ENCODE results near the gene FBXO47. TPM values are rescaled to one million over a fixed set of nuclear protein-coding genes. Genes with fewer than 3 reads are reported as not detected.

Gene FBXO47
- polyA plus RNA-seq, 3 donors: not detected

GRCh38 chr17:38920374-38921291, 46.6 kb downstream of the FBXO47 start:
- intact Hi-C loops (cut with micrococcal nuclease): no loop called here
- peaks cover 50 to 57% of the 10 kb centered on the region in 2 donors for H3K36me3 ChIP-seq (replicated peaks in 1 of 2; ENCODE audit: control insufficient read depth in 1 of 2, insufficient read depth in 2 of 2, low read length in 2 of 2)

GRCh38 chr17:38919316-38920078, 47.7 kb downstream of the FBXO47 start:
- Mint-ChIP-seq H3K9me3 (no peaks in the 10 kb centered on the region), H3K27me3 (ENCODE audit: low read depth in 3 of 3) (peaks cover 0 to 3% (median 0%) of the 10 kb centered on the region in 3 donors), H3K36me3 (peaks cover 53 to 70% of the 10 kb centered on the region in 2 donors), H3K27ac (peak overlapping the region in 1 of 7 donors; percentile 60), H3K4me3 (no peak overlapping the region), H3K4me1 (peaks cover 30% of the 10 kb centered on the region)
- no peak overlapping the region for H2AFZ ChIP-seq (ENCODE audit: insufficient read depth, low read depth, low read length, poor library complexity, severe bottlenecking)
- no peaks in the 10 kb centered on the region for H3K79me2 ChIP-seq (ENCODE audit: insufficient read depth, low read length)
- no peak overlapping the region for H3K4me2 ChIP-seq (replicated peaks; ENCODE audit: extremely low read depth, low read length, poor library complexity, severe bottlenecking)
- DNase-seq: no peak
- WGBS (ENCODE audit: insufficient coverage): 98% methylated on average over 13 of the region's 16 CpGs
- TF ChIP-seq, protein P1, sequence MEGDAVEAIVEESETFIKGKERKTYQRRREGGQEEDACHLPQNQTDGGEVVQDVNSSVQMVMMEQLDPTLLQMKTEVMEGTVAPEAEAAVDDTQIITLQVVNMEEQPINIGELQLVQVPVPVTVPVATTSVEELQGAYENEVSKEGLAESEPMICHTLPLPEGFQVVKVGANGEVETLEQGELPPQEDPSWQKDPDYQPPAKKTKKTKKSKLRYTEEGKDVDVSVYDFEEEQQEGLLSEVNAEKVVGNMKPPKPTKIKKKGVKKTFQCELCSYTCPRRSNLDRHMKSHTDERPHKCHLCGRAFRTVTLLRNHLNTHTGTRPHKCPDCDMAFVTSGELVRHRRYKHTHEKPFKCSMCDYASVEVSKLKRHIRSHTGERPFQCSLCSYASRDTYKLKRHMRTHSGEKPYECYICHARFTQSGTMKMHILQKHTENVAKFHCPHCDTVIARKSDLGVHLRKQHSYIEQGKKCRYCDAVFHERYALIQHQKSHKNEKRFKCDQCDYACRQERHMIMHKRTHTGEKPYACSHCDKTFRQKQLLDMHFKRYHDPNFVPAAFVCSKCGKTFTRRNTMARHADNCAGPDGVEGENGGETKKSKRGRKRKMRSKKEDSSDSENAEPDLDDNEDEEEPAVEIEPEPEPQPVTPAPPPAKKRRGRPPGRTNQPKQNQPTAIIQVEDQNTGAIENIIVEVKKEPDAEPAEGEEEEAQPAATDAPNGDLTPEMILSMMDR (IDR thresholded peaks at IDR 0.05): no peak
- no peak overlapping the region for H3K9ac ChIP-seq (ENCODE audit: insufficient read depth, low read length, poor library complexity, severe bottlenecking)
- peaks cover 80% of the 10 kb centered on the region for H4K20me1 ChIP-seq (ENCODE audit: insufficient read depth, low read length)
- intact Hi-C loops (cut with micrococcal nuclease): no loop called here
- H3K4me1 ChIP-seq (ENCODE audit: control insufficient read depth in 1 of 2, insufficient read depth in 2 of 2, low read length in 2 of 2): peaks cover 7 to 24% of the 10 kb centered on the region in 2 donors
- no peak overlapping the region for H3K27ac ChIP-seq (ENCODE audit: low read depth in 1 of 2, low read length in 2 of 2)
- H3K27me3 ChIP-seq (ENCODE audit: control insufficient read depth in 2 of 2, insufficient read depth in 2 of 2, low read length in 2 of 2): no peaks in the 10 kb centered on the region
- no peak overlapping the region for H3K4me3 ChIP-seq (replicated peaks in 1 of 3; ENCODE audit: low read depth in 2 of 3, low read length in 3 of 3)
- H3K9me3 ChIP-seq (replicated peaks in 1 of 2; ENCODE audit: control insufficient read depth in 1 of 2, insufficient read depth in 1 of 2, low read length in 2 of 2): no peaks in the 10 kb centered on the region
- H3K36me3 ChIP-seq (replicated peaks in 1 of 2; ENCODE audit: control insufficient read depth in 1 of 2, insufficient read depth in 2 of 2, low read length in 2 of 2): peaks cover 61 to 68% of the 10 kb centered on the region in 2 donors

More at GRCh38 chr17:38920374-38921291, 46.6 kb downstream of the FBXO47 start:
- H3K36me3 Mint-ChIP-seq: peaks cover 43 to 58% of the 10 kb centered on the region in 2 donors
- Histone ChIP-seq H3K79me2 (ENCODE audit: insufficient read depth, low read length) (no peaks in the 10 kb centered on the region), H3K4me1 (ENCODE audit: control insufficient read depth in 1 of 2, insufficient read depth in 2 of 2, low read length in 2 of 2) (peaks cover 14 to 28% of the 10 kb centered on the region in 2 donors), H3K27me3 (ENCODE audit: control insufficient read depth in 2 of 2, insufficient read depth in 2 of 2, low read length in 2 of 2) (no peaks in the 10 kb centered on the region), H3K27ac (ENCODE audit: low read depth in 1 of 2, low read length in 2 of 2) (no peak overlapping the region), H3K4me3 (replicated peaks in 1 of 3; ENCODE audit: low read depth in 2 of 3, low read length in 3 of 3) (no peak overlapping the region), H4K20me1 (ENCODE audit: insufficient read depth, low read length) (peaks cover 69% of the 10 kb centered on the region), H3K4me2 (replicated peaks; ENCODE audit: extremely low read depth, low read length, poor library complexity, severe bottlenecking) (no peak overlapping the region), H3K9me3 (replicated peaks in 1 of 2; ENCODE audit: control insufficient read depth in 1 of 2, insufficient read depth in 1 of 2, low read length in 2 of 2) (no peaks in the 10 kb centered on the region), H2AFZ (ENCODE audit: insufficient read depth, low read depth, low read length, poor library complexity, severe bottlenecking) (no peak overlapping the region), H3K9ac (ENCODE audit: insufficient read depth, low read length, poor library complexity, severe bottlenecking) (no peak overlapping the region)
- H3K4me1 Mint-ChIP-seq: peaks cover 38% of the 10 kb centered on the region
- WGBS (ENCODE audit: insufficient coverage): 94% methylated on average over 4 of the region's 9 CpGs
- TF ChIP-seq, protein P1 (IDR thresholded peaks at IDR 0.05): no peak
- peak overlapping the region in 6 of 7 donors; percentile 21 to 69 (median 51) for H3K27ac Mint-ChIP-seq
- H3K27me3 Mint-ChIP-seq (ENCODE audit: low read depth in 3 of 3): peaks cover 0 to 3% (median 0%) of the 10 kb centered on the region in 3 donors
- no peaks in the 10 kb centered on the region for H3K9me3 Mint-ChIP-seq
- peak overlapping the region in 1 of 2 donors; percentile 31 for H3K4me3 Mint-ChIP-seq
- DNase-seq: no peak

Measured in CD14-positive monocyte (primary cell).